Non-pigmented ciliary epithelial cell (primary cell): ENCODE measurements around the gene MICAL3.

ENCODE experiments used
- DNase-seq: peaks from one replicate; pipeline ENCODE4 v3.0.0-alpha.2; 2010; ENCODE audit warnings: low read depth

The MICAL3 gene

DNA sequence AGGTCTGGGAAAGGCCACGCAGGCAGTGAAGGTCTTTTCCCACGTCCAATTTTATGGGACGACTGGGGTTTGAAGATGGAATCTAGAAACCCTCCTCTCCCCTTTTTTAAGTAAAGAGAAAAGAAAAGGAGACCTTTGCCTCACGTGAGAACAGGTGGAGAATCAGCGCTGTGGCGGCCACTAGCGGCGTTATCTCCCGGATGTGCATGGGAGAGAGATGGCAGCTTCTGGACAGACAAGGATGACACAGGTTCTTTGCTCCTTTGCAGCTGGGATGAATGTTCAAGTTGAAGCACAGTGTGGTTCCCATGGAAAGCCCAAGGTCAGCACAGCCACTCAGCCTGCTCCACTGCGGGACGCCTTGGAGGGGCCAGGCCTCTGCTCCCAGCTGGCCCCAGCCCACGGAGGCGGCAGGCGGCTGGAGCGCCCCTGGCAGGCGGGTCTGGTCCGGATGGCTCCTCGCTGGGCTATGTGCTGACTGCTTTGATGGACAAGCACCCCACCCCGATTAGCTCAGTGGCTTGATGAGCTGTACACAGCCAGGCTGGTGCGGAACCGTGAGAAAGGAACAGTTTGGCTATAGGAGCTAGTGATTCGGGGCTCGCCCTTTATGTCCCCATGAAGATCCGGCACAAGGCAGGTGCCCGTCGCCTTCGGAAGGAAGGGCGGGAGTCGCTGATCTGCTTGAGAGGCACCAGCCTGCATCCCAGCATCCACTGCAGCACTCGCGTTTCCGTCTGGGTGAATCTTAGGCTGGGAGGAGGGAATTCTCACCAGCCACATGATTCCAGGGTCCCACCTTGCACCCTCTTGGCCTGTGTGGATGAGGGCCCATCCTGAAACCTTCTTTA lies 235.6 kb downstream of the MICAL3 start:
- DNase-seq: no peak

DNA sequence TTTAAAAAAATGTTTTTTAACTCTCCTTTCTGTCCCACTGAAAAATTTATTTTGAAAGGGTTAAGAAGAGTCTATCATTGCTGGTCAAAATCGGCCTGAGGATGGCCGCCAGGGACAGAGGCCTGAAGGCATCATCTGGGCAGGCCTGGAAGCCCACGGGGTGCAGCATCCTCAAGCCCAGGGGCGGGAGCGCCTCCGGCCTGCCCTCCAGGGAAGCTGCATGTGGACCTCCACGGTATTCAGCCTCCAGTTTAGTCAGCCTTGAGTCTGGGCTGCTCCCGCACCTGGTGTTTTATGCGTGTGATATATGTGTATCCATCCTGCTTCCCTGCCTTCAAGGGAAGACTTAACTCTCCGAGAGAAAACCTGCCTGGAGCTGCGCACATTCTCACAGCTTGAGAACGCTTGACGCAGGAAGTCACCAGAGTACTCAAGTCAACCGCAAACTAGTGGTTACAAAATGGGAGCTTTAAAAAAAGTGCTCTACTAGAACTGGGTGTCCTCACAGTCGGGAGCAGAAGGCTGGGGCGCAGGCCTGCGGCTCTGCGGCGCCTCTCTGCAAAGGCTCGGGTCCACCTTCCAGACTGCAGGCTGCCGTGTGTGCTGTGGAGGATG lies 236.5 kb downstream of the MICAL3 start:
- no peak for DNase-seq

DNA sequence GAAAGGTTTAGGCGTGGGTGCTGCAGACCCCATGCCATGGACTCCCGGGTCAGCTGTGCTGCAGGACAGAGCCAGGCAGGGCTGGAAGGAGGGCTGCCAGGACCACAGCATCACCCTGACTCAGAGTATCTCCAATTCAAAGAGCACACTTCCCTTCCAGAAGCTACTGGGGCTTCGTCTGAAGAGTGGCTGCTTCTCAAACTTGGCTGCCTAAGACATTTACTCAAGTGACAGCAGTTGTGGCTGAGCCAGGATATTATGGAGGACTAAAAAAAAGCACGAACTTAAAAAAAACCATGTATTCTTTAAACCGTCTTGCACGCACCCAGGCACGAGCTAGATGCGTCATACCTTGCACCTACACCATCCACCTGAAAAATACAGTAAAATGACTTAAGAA lies 237.1 kb downstream of the MICAL3 start:
- DNase-seq: no peak

DNA sequence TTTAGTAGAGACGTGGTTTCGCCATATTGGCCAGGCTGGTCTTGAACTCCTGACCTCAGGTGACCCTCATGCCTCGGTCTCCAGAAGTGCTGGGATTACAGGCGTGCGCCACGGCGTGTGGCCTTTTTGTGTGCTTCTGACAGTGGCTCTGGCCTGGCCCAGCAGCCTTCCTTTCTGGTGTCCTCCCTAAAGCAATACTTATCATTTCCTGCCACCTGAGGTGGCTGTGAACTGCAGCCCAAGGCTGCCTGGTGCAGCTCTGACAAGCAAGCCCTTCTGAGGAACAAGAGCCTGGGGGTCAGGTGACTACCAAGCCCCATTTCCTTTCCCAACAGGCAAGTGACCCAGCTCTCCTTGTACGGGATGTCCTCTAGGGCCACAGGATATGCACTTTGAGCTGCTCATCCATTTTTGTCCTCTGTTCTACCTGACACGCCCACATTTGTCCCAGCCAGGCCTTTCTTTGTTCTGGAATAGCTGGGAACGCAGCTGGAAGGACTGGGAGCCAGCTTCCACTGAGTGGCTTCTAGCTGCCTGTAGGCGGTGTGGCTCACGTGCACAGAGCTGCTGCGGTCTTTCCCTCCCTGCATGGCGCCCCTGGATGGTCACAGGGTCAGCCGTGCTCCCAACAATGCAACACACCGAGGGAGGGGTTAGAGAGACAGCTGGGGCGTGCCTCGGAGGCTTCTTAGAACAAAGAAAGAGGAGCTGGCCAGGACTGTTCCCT lies 237.8 kb downstream of the MICAL3 start:
- DNase-seq: no peak

DNA sequence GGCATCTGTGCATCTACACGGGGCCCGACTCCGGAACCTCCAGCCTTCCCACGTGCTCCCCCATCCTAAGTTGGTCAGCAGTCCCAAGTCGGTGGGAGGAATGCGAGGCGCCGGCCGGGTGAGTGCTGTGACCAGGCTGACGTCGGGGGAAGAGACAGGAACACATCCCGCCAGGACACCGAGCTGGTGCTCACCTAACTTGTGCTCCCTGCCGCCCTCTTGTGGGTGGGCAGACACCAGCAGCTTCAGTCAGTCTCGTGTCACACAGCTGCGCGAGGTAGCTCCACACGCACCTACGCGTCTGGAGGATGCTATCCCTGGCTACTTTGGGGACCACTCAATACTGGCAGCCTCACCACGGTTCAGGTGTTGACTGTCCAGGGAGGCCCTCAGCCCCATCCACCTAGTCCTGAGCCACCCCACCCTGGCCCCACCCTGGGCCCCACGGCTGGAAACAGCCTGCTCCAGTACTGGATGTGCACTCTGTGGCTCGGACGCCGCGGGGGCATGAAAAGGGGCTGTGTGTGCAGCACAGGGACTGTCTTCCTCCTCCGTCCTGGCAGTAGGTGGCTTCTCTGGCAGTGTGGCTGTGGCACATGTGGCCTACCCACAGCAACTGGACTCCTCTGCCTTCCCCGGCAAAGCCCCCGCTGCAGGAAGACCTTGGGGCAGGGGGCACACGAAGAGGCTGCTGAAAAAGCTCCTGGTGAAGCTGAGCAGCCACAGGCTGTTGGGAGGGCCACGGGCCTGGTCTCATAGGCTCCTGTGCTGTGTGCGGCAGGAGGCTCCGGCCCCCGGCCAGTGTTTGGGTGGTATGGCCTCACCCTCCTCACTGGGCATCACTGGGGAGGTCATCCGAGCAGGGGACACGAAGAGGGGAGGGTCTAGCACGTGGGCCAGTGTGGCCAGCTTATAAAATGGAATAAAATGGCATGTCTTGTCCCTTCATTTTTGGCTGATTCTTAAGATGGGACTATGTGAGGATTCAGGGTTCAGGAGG lies 238.9 kb downstream of the MICAL3 start:
- no peak for DNase-seq

DNA sequence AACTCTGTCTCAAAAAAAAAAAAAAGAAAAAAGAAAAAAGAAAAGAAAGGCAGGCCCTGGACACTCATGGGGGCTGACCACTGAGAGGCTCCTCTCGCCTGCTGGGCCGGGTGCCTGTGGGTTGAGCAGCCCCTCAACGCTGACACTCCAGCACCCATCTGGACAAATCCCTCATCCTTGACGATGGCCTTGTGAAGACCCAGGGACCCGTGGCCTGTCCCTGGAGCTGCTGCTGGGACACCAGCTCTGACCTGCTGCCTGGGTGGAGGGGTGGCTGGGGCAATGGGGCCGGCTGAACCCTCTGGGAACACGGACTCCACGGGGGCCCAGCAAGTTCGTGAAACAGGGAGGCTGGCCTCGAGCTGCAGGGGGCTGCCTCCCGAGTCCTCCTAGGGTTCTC lies 239.6 kb downstream of the MICAL3 start:
- DNase-seq: no peak

DNA sequence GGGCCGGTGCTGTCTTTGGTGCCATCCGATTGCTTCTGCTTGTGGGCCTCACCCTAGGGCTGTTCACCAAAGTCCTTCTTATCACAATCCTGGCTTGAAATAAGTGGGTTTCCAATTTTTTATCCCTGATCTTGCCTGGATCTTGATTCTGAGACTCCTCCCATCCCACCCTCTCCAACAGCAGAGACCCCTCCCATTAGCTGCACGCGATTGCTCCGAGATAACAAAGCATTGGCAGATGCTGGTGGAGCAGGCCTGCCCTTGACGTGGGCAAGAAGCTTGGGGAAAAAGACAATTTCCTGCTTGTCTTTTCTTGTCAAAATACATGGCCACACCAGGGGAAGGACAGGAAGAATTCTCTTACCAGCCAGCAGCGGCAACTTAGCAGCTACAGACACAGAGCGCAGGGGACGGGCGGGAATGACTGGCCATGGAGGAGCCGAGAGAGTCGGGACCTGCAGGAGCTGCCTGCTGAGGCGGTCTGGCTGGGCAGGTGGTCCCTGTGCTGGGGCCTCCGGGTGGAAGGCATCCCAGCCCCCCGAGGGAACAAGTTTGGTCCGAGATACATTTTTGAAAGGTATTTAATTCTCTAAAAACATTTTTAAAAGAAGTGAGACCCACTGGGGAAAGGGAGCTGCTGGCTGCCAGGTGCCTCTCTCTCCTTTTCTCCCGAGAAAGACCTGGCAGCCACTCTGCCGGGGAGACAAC lies 240.4 kb downstream of the MICAL3 start:
- no peak for DNase-seq

DNA sequence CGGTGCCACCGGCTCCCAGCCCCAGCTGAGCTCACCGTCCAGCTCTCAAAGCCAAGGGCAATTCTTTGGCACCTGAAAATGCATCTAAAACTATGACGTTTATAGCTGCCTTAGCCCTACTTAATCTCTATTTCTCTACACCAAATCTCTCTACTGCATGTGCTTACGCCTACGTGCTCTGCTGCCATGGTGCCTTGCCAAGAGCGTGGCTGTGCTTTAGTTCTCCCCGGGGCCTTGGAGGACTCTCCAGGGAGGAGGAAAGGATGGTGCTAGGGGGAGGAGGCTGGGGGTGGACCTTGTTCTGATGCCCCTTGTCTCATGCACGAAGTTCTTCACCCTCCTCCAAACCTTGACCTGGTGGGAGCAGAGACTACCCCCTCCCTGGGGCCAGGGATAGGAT lies 241.0 kb downstream of the MICAL3 start:
- no peak for DNase-seq

DNA sequence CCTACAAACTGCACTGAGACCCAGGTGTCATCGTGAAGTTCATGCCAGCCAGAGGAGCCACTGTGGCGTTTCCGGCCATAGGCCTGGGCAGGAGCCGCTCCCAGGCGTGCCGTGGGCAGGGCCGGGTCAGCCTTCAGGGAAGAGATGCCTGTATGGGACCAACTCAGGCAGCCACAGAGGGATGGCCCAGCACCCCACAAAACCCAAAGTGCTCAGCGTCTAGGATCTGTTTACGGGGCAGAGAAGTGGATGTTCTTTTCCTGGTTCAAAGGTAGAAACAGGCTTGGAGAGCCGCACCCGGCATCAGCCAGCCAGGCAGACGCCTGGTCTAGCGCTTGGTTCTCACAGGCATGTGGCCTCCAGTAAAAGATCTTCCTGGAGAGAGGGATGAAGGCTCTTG lies 241.7 kb downstream of the MICAL3 start:
- no peak for DNase-seq

DNA sequence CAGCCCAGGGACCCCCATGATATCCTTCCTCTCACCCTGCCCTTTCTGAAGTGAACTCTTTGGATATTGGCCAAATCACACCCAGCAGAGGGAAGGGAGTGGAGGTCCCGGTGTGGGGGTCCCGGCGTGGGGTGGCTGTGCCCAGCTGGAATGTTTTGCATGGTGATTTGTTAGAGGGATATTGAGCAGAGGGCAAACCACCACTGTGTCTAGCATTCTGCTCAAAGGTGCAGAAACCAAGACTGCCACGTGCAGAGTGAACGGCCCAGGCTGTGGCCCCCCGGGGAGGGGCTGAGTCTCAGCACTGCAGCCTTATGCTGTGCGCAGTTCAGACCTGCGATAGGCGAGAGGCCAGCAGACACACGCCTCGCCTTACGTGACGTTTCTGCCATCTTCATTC lies 242.2 kb downstream of the MICAL3 start:
- DNase-seq: no peak

DNA sequence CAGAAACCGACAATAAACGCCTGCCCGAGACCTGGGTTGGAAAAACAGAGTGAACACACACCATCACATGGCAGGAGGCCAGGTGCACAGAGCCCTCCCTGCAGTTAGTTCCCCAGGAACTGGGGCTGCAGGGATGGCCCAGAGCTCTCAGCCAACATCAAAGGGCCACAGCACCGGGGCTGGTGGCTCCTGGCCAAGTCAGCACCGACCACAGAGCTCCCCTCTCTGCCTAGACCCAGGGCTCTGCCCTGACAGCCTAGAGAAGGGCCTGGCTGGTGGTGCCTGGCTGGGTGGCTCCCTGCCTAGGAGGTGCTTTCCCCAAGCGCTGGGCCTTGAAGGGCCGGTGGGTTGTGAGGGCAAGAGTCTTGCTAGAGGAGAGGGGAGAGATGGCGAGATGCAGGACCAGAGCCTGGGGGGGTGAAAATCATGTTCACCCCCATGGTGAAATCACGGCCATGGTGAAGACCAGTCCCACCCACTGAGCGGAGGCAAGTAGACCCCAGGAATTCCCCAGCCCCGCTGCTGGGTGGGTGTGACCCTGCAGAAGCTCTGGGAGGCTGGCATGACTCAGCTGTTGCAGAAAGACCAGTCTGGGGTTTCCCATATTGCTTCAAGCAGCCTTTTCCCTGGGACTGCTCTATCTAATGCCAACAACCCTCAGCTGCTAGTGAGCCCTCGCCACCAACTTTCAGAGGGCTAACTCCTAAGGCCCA lies 242.9 kb downstream of the MICAL3 start:
- peak; percentile 54 for DNase-seq

DNA sequence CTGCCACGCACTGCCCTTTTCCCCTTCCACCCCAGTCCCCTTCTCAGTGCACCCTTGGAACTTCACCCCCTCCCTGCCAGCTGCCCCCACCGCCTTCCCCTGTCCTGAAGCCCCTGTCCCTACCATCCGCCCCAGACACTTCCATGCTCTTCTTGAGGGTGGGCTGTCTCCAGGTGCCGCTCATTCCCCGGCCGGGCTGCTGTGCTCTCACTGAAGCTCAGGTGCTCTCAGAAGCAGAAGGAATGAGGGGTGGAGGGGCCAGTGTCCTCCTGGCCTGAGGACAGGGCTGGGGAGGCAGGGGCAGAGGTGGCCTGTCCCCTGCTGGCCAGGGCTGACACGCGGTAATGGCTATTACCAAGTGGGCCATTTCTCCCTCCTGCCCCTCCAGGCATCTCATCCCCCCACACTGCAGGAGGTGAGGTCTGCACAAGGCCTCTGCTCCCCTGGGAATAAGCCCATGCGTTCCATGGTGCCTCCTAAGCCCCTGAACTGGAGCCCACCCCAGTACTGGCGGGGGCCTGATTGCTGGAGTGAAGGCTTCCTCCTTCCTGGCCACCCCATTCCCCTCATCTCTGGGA lies 243.5 kb downstream of the MICAL3 start:
- DNase-seq: no peak

DNA sequence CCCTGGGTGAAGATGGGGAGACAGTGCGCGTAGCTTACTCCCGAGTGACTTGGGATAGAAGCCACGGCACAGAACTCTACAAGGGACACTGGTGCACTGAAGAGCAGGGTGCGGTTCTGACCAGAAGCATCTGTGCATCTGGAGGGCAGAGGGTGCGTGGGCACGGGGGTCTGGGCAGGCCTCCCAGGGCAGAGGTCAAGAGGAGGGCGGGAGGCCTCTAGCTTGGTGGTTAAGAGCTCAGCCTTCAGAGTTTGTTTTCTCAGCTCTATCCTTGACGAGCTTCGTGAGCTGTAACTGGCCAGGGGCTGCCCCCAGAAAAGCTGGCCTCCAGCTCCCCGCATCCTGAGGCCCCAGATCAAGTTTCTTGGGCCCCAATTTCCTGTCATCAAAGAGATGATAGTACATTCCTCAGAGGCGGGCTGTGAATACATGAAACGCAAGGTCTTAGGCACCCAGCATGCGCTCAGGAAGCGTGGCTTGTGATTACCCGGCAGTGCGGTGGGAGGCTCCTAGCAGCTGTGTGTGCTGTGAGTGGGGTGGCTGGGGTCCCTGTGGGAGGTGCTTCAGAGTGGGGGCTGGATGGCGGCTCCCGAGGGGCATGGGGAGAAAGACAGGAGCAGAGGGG lies 244.1 kb downstream of the MICAL3 start:
- no peak for DNase-seq

DNA sequence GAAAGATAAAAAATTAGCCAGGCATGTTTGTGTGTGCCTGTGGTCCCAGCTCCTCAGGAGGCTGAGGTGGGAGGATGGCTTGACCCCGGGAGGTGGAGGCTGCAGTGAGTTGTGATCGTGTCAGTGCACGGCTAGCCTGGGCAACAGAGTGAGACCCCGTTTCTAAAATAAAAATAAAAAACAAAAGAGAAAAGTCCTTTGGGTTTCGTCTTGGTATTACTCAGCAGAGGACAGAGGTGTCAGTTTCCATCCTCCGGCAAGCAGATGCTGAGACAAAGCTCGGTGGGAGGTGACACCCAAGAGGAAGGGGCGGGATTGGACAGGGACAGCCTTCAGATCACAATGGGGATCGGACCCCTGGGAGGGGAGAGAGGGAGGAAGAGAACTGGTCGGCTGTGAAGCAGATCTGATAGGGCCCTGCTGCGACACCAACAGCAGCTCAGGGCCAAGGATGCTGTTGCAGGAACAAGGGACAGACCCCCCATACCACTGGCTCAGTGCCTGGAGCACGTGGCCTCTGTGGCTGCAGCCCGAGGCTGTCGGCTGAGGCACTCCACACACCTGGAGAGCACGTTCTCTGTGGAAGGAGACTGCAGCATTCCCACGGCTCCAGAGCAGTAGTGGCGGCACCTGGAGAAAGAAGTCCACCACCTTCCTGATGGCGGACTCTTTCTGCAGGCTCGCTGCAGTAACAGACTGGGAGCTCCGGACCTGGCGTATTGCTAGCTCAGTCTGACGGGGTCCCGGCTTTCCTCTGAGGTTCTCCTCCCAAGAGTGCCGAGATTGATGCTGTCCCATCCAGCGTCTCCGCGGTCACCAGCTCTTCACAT lies 244.9 kb downstream of the MICAL3 start:
- DNase-seq: no peak

DNA sequence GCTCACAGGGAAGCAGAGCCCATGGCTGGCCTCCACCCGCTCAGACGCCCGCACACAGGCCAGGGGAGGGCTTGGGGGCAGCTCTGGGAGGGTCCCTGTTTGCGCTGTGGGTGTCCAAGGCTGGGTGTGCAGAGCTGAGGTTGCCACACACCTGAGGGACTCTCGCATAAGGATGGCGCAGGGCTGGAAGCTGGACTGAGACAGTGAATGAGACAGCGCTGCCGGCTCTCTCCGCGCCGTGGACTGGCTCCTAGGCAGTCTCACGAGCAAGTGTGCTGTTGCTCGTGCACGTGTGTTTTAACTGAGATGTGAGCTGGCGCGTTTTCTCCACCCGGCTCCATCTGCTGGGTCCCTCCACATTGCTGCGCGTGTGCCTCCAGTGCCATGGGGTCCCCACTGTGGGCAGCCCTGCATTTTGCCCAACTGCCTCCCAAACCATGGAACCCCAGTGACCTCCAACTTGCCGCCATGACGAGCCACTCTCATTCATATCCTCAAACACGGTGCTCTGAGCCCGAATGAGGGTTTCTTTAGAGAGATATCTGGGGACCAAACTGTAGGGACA lies 245.9 kb downstream of the MICAL3 start:
- DNase-seq: no peak

DNA sequence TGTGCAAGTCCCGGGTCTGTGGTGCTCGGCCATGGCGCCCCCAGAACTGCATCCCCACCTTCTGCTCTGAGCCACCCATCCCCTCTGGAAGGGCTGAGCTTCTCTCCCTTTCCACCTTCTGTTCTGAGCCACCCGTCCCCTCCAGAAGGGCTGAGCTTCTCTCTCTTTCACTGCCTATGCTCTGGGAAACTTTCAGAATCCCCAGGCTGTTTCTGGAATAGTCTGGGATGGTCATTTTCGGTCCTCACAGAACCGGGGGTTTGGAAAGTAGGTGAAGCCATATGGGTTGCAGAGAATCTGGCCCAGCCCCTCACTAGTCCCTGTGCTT lies 246.7 kb downstream of the MICAL3 start:
- no peak for DNase-seq

DNA sequence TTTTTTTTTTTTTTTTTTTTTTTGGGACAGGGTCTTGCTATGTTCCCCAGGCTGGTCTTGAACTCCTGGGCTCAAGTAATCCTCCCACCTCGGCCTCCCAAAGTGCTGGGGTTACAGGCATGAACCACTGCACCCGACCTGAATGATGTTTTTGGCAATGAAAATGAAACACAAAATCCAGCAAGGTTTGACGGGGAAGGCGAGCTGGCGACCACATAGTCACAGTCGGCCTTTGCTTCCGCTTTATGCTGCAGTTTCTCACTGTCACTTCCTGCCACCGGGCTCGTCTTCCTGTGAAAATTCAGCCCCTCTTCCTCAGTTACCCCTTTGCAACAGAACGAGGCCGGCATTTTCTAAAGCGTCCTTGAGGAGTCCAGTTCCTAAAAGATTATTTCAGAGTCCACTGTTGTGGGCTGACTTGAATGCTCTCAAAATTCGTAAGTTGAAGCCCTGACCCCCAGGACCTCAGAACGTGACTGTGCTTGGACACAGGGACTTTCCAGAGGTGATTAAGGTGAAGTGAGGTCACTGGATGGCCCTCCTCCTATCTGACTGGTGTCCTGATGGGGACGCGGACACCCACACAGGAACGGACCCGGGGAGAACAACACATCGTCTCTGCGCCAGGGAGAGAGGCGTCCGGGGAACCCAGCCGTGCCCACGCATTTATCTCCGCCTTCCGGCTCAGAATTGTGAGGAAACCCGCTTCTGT lies 247.2 kb downstream of the MICAL3 start:
- DNase-seq: no peak
